ENCODE data around the gene MBD3L4.

The MBD3L4 gene

DNA sequence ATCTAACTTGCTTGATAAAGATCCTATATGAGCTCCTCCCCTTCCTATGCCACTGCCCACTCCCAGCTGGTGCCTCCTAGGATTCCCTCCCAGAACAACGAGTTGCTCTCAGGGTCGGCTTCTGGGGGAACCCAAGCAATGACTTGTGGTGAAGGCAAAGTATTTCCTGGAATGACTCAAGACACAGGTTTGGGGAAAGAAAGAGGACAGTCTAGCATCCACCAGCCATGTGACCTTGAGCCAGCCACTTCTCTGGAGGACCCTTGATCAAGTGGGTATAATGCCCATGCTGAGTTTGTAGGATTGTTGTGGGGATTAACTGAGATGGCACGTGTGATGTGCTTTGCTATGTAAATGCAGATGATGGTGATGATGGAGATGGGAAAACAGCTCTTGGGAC lies 51.7 kb downstream of the MBD3L4 start:
- H3K4me3 ChIP-seq (ENCODE audit: control insufficient read depth, low read depth, low read length) = no peak overlapping the region
- no peak for DNase-seq (ENCODE audit: low read depth)
- TF ChIP-seq CTCF (conservative IDR thresholded peaks at IDR 0.05; ENCODE audit: control insufficient read depth, insufficient read depth, low read depth, low read length) = no peak

DNA sequence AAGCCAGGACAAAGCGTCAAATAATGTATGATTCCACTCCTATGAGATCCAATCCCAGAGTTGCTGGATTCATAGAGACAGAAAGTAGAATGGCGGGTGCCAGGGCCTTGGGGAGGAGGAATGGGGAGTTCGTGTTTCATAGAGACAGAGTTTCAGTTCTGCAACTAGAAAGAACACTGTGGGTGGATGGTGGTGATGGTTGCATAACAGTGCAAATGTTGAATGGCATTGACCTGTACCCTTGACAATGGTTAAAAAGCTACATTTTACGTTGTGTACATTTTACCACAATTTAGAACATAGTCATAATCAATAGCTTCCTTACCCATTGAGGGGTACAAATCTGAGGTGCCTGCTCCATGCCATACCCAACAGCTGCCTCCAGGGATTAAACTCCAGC lies 52.1 kb downstream of the MBD3L4 start:
- TF ChIP-seq CTCF (conservative IDR thresholded peaks at IDR 0.05; ENCODE audit: control insufficient read depth, insufficient read depth, low read depth, low read length) = no peak
- DNase-seq (ENCODE audit: low read depth) = no peak
- no peak overlapping the region for H3K4me3 ChIP-seq (ENCODE audit: control insufficient read depth, low read depth, low read length)
